A549 (cell line): ENCODE measurements around the gene STPG2.

Source experiments
- ATOH8 ChIP-seq: fragments of 250-450 bp; sonication (Bioruptor Pico); IDR thresholded peaks from 2 replicates; pipeline ENCODE4 v1.5.0; 2020; ENCODE audit warnings: low read depth, mild to moderate bottlenecking, moderate library complexity
- TF ChIP-seq, protein P1 (sequence below): fragments of 200-600 bp; sonication (generic); IDR thresholded peaks from 2 replicates; pipeline ENCODE4 v1.6.1; 2016; ENCODE audit warnings: antibody characterized with exemption, mild to moderate bottlenecking, moderate library complexity
- TF ChIP-seq, protein P2 (sequence below): fragments of >200 bp; sonication (Bioruptor Twin); formaldehyde crosslinking; IDR thresholded peaks from 3 replicates; pipeline ENCODE4 v1.5.1; 2016

- TF ChIP-seq ATOH8: no peak
- TF ChIP-seq, protein P1, sequence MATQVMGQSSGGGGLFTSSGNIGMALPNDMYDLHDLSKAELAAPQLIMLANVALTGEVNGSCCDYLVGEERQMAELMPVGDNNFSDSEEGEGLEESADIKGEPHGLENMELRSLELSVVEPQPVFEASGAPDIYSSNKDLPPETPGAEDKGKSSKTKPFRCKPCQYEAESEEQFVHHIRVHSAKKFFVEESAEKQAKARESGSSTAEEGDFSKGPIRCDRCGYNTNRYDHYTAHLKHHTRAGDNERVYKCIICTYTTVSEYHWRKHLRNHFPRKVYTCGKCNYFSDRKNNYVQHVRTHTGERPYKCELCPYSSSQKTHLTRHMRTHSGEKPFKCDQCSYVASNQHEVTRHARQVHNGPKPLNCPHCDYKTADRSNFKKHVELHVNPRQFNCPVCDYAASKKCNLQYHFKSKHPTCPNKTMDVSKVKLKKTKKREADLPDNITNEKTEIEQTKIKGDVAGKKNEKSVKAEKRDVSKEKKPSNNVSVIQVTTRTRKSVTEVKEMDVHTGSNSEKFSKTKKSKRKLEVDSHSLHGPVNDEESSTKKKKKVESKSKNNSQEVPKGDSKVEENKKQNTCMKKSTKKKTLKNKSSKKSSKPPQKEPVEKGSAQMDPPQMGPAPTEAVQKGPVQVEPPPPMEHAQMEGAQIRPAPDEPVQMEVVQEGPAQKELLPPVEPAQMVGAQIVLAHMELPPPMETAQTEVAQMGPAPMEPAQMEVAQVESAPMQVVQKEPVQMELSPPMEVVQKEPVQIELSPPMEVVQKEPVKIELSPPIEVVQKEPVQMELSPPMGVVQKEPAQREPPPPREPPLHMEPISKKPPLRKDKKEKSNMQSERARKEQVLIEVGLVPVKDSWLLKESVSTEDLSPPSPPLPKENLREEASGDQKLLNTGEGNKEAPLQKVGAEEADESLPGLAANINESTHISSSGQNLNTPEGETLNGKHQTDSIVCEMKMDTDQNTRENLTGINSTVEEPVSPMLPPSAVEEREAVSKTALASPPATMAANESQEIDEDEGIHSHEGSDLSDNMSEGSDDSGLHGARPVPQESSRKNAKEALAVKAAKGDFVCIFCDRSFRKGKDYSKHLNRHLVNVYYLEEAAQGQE: no peak
- TF ChIP-seq, protein P2, sequence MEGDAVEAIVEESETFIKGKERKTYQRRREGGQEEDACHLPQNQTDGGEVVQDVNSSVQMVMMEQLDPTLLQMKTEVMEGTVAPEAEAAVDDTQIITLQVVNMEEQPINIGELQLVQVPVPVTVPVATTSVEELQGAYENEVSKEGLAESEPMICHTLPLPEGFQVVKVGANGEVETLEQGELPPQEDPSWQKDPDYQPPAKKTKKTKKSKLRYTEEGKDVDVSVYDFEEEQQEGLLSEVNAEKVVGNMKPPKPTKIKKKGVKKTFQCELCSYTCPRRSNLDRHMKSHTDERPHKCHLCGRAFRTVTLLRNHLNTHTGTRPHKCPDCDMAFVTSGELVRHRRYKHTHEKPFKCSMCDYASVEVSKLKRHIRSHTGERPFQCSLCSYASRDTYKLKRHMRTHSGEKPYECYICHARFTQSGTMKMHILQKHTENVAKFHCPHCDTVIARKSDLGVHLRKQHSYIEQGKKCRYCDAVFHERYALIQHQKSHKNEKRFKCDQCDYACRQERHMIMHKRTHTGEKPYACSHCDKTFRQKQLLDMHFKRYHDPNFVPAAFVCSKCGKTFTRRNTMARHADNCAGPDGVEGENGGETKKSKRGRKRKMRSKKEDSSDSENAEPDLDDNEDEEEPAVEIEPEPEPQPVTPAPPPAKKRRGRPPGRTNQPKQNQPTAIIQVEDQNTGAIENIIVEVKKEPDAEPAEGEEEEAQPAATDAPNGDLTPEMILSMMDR: no peak
Measured at GRCh38 chr4:97950836-97951235, 192.4 kb downstream of the STPG2 start.
